Osteoblast (primary cell): ENCODE results near the gene SLC30A5. TPM values are rescaled to one million over a fixed set of nuclear protein-coding genes. Genes with fewer than 3 reads are reported as not detected.

Source experiments
- DNase-seq: peaks from one replicate; pipeline ENCODE4 v3.0.0; 2011; ENCODE audit warnings: low spot score, mixed read lengths; ENCODE audit not compliant: insufficient read length; ENCODE audit errors: missing footprints
- H2AFZ ChIP-seq: 2 replicates; pipeline ENCODE4 v1.6.0; 2011; ENCODE audit warnings: mild to moderate bottlenecking, low read length
- H3K27ac ChIP-seq: 2 replicates; pipeline ENCODE4 v1.5.1; 2011; ENCODE audit warnings: mild to moderate bottlenecking, low read depth, low read length, moderate library complexity
- H3K27me3 ChIP-seq: 2 replicates; pipeline ENCODE4 v1.6.0; 2012; ENCODE audit warnings: mild to moderate bottlenecking, control low read depth, inconsistent platforms, low read length, moderate library complexity; ENCODE audit not compliant: insufficient read depth
- H3K36me3 ChIP-seq: 2 replicates; pipeline ENCODE4 v1.5.1; 2011; ENCODE audit warnings: mild to moderate bottlenecking, low read length, control low read depth, moderate library complexity; ENCODE audit not compliant: insufficient read depth
- H3K4me1 ChIP-seq: 2 replicates; pipeline ENCODE4 v1.5.1; 2011; ENCODE audit warnings: mild to moderate bottlenecking, low read length, control low read depth, moderate library complexity; ENCODE audit not compliant: insufficient read depth
- H3K4me2 ChIP-seq: 2 replicates; pipeline ENCODE4 v1.6.0; 2011; ENCODE audit warnings: mild to moderate bottlenecking, low read length; ENCODE audit not compliant: insufficient read depth
- H3K4me3 ChIP-seq: fragments of 200-600 bp; sonication (generic); 3 replicates; pipeline ENCODE4 v1.5.1; 2012; ENCODE audit warnings: mild to moderate bottlenecking, low read length, inconsistent platforms; ENCODE audit not compliant: insufficient read depth
- H3K79me2 ChIP-seq: 2 replicates; pipeline ENCODE4 v1.6.0; 2012; ENCODE audit warnings: mild to moderate bottlenecking, low read length, control low read depth, inconsistent platforms; ENCODE audit not compliant: insufficient read depth
- H3K9me3 ChIP-seq: 2 replicates; pipeline ENCODE4 v1.5.1; 2011; ENCODE audit warnings: low read depth, low read length, control low read depth
- H4K20me1 ChIP-seq: 2 replicates; pipeline ENCODE4 v1.6.0; 2012; ENCODE audit warnings: mild to moderate bottlenecking, low read length, control low read depth; ENCODE audit not compliant: insufficient read depth
- CTCF ChIP-seq: IDR thresholded peaks from 2 replicates; pipeline ENCODE4 v1.5.1; 2011; ENCODE audit warnings: mild to moderate bottlenecking, low read depth, low read length, moderate library complexity; ENCODE audit errors: extremely low read depth
- total RNA-seq: library from RNA; depleted of rRNA; stranded (reverse); fragments of >200 nt; gene quantifications from 2 replicates; pipeline ENCODE4 v1.2.3, GENCODE V29; 2012

The SLC30A5 gene
- total RNA-seq, 1 donor, result 42.0 TPM

- H3K4me1 ChIP-seq, result no peaks in the 10 kb centered on the region
- no peak overlapping the region for H2AFZ ChIP-seq
- H3K27me3 ChIP-seq, result peaks cover 3% of the 10 kb centered on the region
- no peak overlapping the region for H3K4me3 ChIP-seq
- no peak overlapping the region for H3K27ac ChIP-seq
- TF ChIP-seq CTCF, result no peak
- H3K36me3 ChIP-seq, result no peaks in the 10 kb centered on the region
- no peak for DNase-seq
- H4K20me1 ChIP-seq, result no peaks in the 10 kb centered on the region
- no peaks in the 10 kb centered on the region for H3K79me2 ChIP-seq
- no peaks in the 10 kb centered on the region for H3K9me3 ChIP-seq
- no peak overlapping the region for H3K4me2 ChIP-seq
Measured at GRCh38 chr5:69074664-69075521, 18.9 kb upstream of the SLC30A5 start.

- H3K79me2 ChIP-seq, result no peaks in the 10 kb centered on the region
- no peaks in the 10 kb centered on the region for H3K9me3 ChIP-seq
- no peaks in the 10 kb centered on the region for H3K4me1 ChIP-seq
- H3K27ac ChIP-seq, result no peak overlapping the region
- no peaks in the 10 kb centered on the region for H3K27me3 ChIP-seq
- no peak for DNase-seq
- TF ChIP-seq CTCF, result no peak
- no peak overlapping the region for H2AFZ ChIP-seq
- H3K4me3 ChIP-seq, result no peak overlapping the region
- no peaks in the 10 kb centered on the region for H3K36me3 ChIP-seq
- no peaks in the 10 kb centered on the region for H4K20me1 ChIP-seq
- no peak overlapping the region for H3K4me2 ChIP-seq
Measured at GRCh38 chr5:69075522-69076179, 18.2 kb upstream of the SLC30A5 start.

GRCh38 chr5:69078921-69079540, 14.8 kb upstream of the SLC30A5 start:
- no peaks in the 10 kb centered on the region for H3K79me2 ChIP-seq
- no peaks in the 10 kb centered on the region for H3K36me3 ChIP-seq
- no peak overlapping the region for H3K27ac ChIP-seq
- no peak overlapping the region for H3K4me2 ChIP-seq
- no peaks in the 10 kb centered on the region for H3K27me3 ChIP-seq
- no peaks in the 10 kb centered on the region for H3K4me1 ChIP-seq
- TF ChIP-seq CTCF, result no peak
- no peak overlapping the region for H3K4me3 ChIP-seq
- no peaks in the 10 kb centered on the region for H3K9me3 ChIP-seq
- H2AFZ ChIP-seq, result no peak overlapping the region
- DNase-seq, result no peak
- no peaks in the 10 kb centered on the region for H4K20me1 ChIP-seq

GRCh38 chr5:69079556-69079955, 14.3 kb upstream of the SLC30A5 start:
- no peaks in the 10 kb centered on the region for H3K27me3 ChIP-seq
- H3K9me3 ChIP-seq, result no peaks in the 10 kb centered on the region
- no peak for DNase-seq
- no peak for TF ChIP-seq CTCF
- no peaks in the 10 kb centered on the region for H3K79me2 ChIP-seq
- no peak overlapping the region for H2AFZ ChIP-seq
- H3K27ac ChIP-seq, result no peak overlapping the region
- H4K20me1 ChIP-seq, result no peaks in the 10 kb centered on the region
- H3K4me2 ChIP-seq, result no peak overlapping the region
- no peaks in the 10 kb centered on the region for H3K36me3 ChIP-seq
- H3K4me3 ChIP-seq, result no peak overlapping the region
- no peaks in the 10 kb centered on the region for H3K4me1 ChIP-seq
